ENCODE measurements around the gene IL17RC.
"Not testable (repeated sequence)": the region's sequence is repeated elsewhere in the genome, so short reads cannot be mapped to it uniquely, and the experiment has no call there.

The IL17RC gene

GRCh38 chr3:9916734-9917680 lies at the start of gene IL17RC:
IL17RC (plus strand) TSS chr3:9917098; CDS start chr3:9917316, 218 bp downstream.
- DNase-seq (ENCODE audit: low spot score), result no peak

GRCh38 chr3:9867106-9867505 lies 49.8 kb upstream of the IL17RC start:
- DNase-seq (ENCODE audit: low spot score), result no peak

GRCh38 chr3:9869955-9870354 lies 46.9 kb upstream of the IL17RC start:
- DNase-seq (ENCODE audit: low spot score), result no peak

- no peak for DNase-seq (ENCODE audit: low spot score)
Observed at GRCh38 chr3:9870978-9871377, 45.9 kb upstream of the IL17RC start.

- not testable (repeated sequence) for DNase-seq (ENCODE audit: low spot score)
Observed at GRCh38 chr3:9872067-9872466, 44.8 kb upstream of the IL17RC start.

GRCh38 chr3:9875448-9875847 lies 41.5 kb upstream of the IL17RC start:
- DNase-seq (ENCODE audit: low spot score), result no peak

- DNase-seq (ENCODE audit: low spot score), result not testable (repeated sequence)
Observed at GRCh38 chr3:9876255-9876654, 40.6 kb upstream of the IL17RC start.

GRCh38 chr3:9876991-9877390 lies 39.9 kb upstream of the IL17RC start:
- DNase-seq (ENCODE audit: low spot score), result no peak

GRCh38 chr3:9878700-9879099 lies 38.2 kb upstream of the IL17RC start:
- no peak for DNase-seq (ENCODE audit: low spot score)

- no peak for DNase-seq (ENCODE audit: low spot score)
Observed at GRCh38 chr3:9879830-9880549, 36.9 kb upstream of the IL17RC start, which contains the start of gene CIDEC. CIDEC (minus strand) TSS chr3:9880253; CDS start chr3:9878486, 1,767 bp downstream.

- DNase-seq (ENCODE audit: low spot score), result no peak
Observed at GRCh38 chr3:9881441-9881840, 35.5 kb upstream of the IL17RC start.

- no peak for DNase-seq (ENCODE audit: low spot score)
Observed at GRCh38 chr3:9883706-9884554, 33.0 kb upstream of the IL17RC start.

- DNase-seq (ENCODE audit: low spot score), result no peak
Observed at GRCh38 chr3:9884555-9885165, 32.2 kb upstream of the IL17RC start.

- DNase-seq (ENCODE audit: low spot score), result no peak
Observed at GRCh38 chr3:9886328-9886727, 30.6 kb upstream of the IL17RC start.

GRCh38 chr3:9887480-9887879 lies 29.4 kb upstream of the IL17RC start:
- DNase-seq (ENCODE audit: low spot score), result no peak

- DNase-seq (ENCODE audit: low spot score), result no peak
Observed at GRCh38 chr3:9888540-9888939, 28.4 kb upstream of the IL17RC start.

- DNase-seq (ENCODE audit: low spot score), result no peak
Observed at GRCh38 chr3:9889405-9889804, 27.5 kb upstream of the IL17RC start.

GRCh38 chr3:9890249-9891071 lies 26.4 kb upstream of the IL17RC start, which contains the start of gene JAGN1:
JAGN1 (plus strand) TSS chr3:9890610; CDS start chr3:9890723, 113 bp downstream.
- peak; percentile 94 for DNase-seq (ENCODE audit: low spot score)

- DNase-seq (ENCODE audit: low spot score), result no peak
Observed at GRCh38 chr3:9891072-9891622, 25.8 kb upstream of the IL17RC start.

- DNase-seq (ENCODE audit: low spot score), result no peak
Observed at GRCh38 chr3:9893739-9894138, 23.2 kb upstream of the IL17RC start.

All from CD4-positive, alpha-beta T cell treated with Interleukin-2 at 100 ng/mL for 4 hours (primary cell).